ENCODE measurements around the gene SPSB1. TPM values are rescaled to one million over a fixed set of nuclear protein-coding genes. Genes with fewer than 3 reads are reported as not detected.

Gene SPSB1
- total RNA-seq, 4 donors from 2014 or later = 40.0 to 82.1 (median 52.6) TPM

DNA sequence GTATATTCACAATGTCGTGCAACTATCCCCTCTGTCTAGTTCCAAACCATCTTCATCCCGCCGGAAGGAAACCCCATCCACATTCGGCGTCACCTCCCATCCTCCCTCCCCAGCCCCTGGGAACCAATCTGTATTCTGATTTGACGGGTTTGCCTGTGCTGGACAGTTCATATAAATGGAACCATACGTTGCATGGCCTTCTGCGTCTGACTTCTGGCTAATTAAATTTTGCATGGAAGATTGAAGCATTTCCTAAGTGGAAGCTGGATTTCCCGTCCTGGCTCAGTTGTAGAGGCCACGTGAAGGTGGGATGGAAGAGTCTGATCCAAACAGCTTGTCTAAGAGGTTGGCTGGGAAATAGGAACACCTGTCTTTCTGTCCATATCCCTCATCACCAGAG is 14.6 kb downstream of the SPSB1 start:
- H3K4me1 ChIP-seq = peaks cover 13 to 33% (median 16%) of the 10 kb centered on the region in 4 donors
- WGBS, 2 donors (ENCODE audit: low coverage in 1 of 2) = 92% methylated on average over 10 of the region's 10 CpGs; no CpG with 5 or more reads in 1 of the 2 donors

DNA sequence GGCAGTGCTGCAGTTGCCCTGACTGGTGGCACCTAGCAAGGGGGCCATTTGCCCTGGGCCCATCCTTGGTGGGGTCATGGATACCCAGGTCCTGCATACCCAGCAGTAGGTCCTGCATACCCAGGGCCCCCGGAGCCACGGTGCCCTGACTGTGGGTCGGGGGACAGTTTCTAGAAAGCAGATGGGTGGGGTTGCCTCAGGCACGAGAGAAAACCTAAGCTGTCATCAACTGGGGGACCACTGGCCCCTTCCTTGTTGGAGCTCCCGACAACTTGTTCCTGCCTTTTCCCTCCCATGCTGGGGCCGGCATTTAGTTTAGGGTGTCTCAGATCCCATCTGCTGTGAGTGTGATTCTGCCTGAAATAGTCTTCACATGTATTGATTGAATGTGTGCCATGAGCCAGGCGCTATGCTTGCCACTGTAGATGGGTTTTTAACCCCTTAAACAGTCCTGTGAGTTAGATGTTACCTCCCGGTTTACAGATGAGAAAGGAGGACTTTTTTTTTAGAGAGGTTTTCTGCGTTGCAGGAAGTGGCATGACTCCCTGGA is 15.6 kb downstream of the SPSB1 start:
- H3K9me3 ChIP-seq = no peaks in the 10 kb centered on the region
- no peak for DNase-seq
- H3K36me3 ChIP-seq = no peaks in the 10 kb centered on the region
- WGBS, 2 donors (ENCODE audit: low coverage in 1 of 2) = 74% methylated on average over 7 of the region's 9 CpGs; no CpG with 5 or more reads in 1 of the 2 donors
- H3K27ac ChIP-seq = no peak overlapping the region
- intact Hi-C loops (cut with DNase I; ENCODE audit: low total_unique reads) = no loop called here
- no peak overlapping the region for H3K4me3 ChIP-seq
- in situ Hi-C loops (cut with MboI; ENCODE audit: low pct_ligation_motif_present in 1 of 4, low pct_unique_long_range_greater_than_20kb in 1 of 4, low sequenced_read_pairs in 3 of 4) = no loop called here
- TF ChIP-seq CTCF (IDR thresholded peaks at IDR 0.05) (no peak), EP300 (IDR thresholded peaks at IDR 0.05; ENCODE audit: low read depth) (no peak), POLR2A (IDR thresholded peaks at IDR 0.05) (no peak)
- H3K4me1 ChIP-seq = peaks cover 6 to 30% (median 8%) of the 10 kb centered on the region in 4 donors
- no peaks in the 10 kb centered on the region for H3K27me3 ChIP-seq

More for the DNA sequence above, 14.6 kb downstream of the SPSB1 start:
- H3K27me3 ChIP-seq = no peaks in the 10 kb centered on the region
- no peaks in the 10 kb centered on the region for H3K36me3 ChIP-seq
- H3K9me3 ChIP-seq = no peaks in the 10 kb centered on the region
- TF ChIP-seq POLR2A (IDR thresholded peaks at IDR 0.05) (no peak), POLR2AphosphoS5 (IDR thresholded peaks at IDR 0.05) (no peak), CTCF (IDR thresholded peaks at IDR 0.05) (no peak), EP300 (IDR thresholded peaks at IDR 0.05; ENCODE audit: low read depth) (no peak)
- no peak for DNase-seq
- H3K4me3 ChIP-seq = no peak overlapping the region
- intact Hi-C loops (cut with DNase I; ENCODE audit: low total_unique reads) = no loop called here
- in situ Hi-C loops (cut with MboI; ENCODE audit: low pct_ligation_motif_present in 1 of 4, low pct_unique_long_range_greater_than_20kb in 1 of 4, low sequenced_read_pairs in 3 of 4) = no loop called here
- H3K27ac ChIP-seq = no peak overlapping the region

DNA sequence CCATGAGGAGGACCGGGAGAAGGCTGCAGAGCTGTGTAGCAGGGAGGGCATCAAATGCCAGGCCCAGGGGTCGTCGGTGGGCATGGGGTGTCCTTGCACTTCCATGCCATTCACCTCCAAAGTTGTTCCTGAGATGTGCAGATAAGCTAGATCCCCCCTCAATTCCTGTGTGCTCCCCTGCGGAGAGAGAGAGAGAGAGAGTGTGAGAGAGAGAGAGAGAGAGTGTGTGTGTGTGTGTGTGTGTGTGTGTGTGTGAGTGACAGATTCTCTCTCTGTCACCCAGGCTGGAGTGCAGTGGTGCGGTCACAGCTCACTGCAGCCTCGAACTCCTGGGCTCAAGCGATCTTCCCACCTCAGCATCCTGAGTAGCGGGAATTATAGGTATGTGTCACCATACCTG is 16.4 kb downstream of the SPSB1 start:
- Histone ChIP-seq H3K9me3 (no peaks in the 10 kb centered on the region), H3K4me1 (peaks cover 0 to 29% (median 5%) of the 10 kb centered on the region in 4 donors), H3K36me3 (no peaks in the 10 kb centered on the region), H3K27me3 (no peaks in the 10 kb centered on the region), H3K27ac (no peak overlapping the region), H3K4me3 (no peak overlapping the region)
- 99% methylated on average over 8 of the region's 8 CpGs; no CpG with 5 or more reads in 1 of the 2 donors for WGBS, 2 donors (ENCODE audit: low coverage in 1 of 2)
- TF ChIP-seq POLR2AphosphoS5 (IDR thresholded peaks at IDR 0.05) (no peak), EP300 (IDR thresholded peaks at IDR 0.05; ENCODE audit: low read depth) (no peak)
- in situ Hi-C loops (cut with MboI; ENCODE audit: low pct_ligation_motif_present in 1 of 4, low pct_unique_long_range_greater_than_20kb in 1 of 4, low sequenced_read_pairs in 3 of 4) (no loop called here), intact Hi-C loops (cut with DNase I; ENCODE audit: low total_unique reads) (no loop called here)
- DNase-seq = no peak

DNA sequence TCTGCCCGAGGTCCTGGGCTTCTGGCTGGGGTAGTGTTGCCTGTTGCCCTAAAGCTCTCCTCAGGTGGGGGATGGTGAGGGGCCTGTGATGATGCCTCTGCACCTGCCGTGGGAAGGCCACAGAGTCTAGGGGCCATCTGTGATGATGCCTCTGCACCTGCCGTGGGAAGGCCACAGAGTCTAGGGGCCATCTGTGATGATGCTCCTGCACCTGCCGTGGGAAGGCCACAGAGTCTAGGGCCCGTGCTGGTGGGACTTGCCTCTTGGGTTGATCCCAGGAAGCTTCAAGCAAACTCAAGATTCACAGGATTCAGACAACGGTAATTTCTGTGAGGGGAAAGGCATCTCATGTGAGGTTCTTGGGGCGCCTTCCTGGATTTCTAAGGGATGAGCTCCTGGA is 17.3 kb downstream of the SPSB1 start:
- H3K9me3 ChIP-seq = no peaks in the 10 kb centered on the region
- no peaks in the 10 kb centered on the region for H3K27me3 ChIP-seq
- TF ChIP-seq CTCF (IDR thresholded peaks at IDR 0.05) = no peak
- TF ChIP-seq POLR2AphosphoS5 (IDR thresholded peaks at IDR 0.05) = no peak
- no peak for TF ChIP-seq POLR2A (IDR thresholded peaks at IDR 0.05)
- TF ChIP-seq EP300 (IDR thresholded peaks at IDR 0.05; ENCODE audit: low read depth) = no peak
- in situ Hi-C loops (cut with MboI; ENCODE audit: low pct_ligation_motif_present in 1 of 4, low pct_unique_long_range_greater_than_20kb in 1 of 4, low sequenced_read_pairs in 3 of 4) (no loop called here), intact Hi-C loops (cut with DNase I; ENCODE audit: low total_unique reads) (no loop called here)
- no peak overlapping the region for H3K4me3 ChIP-seq
- no peak for DNase-seq
- H3K4me1 ChIP-seq = peaks cover 0 to 29% (median 6%) of the 10 kb centered on the region in 4 donors
- H3K36me3 ChIP-seq = no peaks in the 10 kb centered on the region
- 81 to 100% methylated on average over 1 to 7 of the region's 7 CpGs for WGBS, 2 donors (ENCODE audit: low coverage in 1 of 2)
- H3K27ac ChIP-seq = no peak overlapping the region

DNA sequence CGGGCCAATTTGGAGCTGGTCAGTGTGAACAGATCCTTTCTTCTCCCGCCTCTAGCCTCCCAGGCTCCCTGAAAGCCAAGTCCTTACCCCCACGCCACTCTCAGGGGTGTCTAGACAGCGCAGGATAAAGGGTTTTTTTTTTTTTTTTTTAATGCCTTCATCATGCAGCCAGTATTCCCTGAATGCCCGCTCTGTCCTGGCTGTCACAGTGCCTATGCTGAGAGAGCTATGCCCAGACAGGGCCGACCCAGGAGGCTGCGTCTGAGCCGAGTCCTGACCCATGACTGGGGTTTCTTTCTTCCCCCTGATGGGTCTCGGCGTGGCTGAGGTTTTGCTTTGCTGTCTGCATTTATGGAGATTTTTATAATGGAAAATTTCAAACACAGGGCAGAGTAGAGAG is 18.3 kb downstream of the SPSB1 start:
- TF ChIP-seq POLR2AphosphoS5 (IDR thresholded peaks at IDR 0.05) = no peak
- no peak for TF ChIP-seq POLR2A (IDR thresholded peaks at IDR 0.05)
- no peak for TF ChIP-seq EP300 (IDR thresholded peaks at IDR 0.05; ENCODE audit: low read depth)
- TF ChIP-seq CTCF (IDR thresholded peaks at IDR 0.05) = no peak
- 83 to 87% methylated on average over 2 to 10 of the region's 10 CpGs for WGBS, 2 donors (ENCODE audit: low coverage in 1 of 2)
- H3K27me3 ChIP-seq = no peaks in the 10 kb centered on the region
- H3K4me1 ChIP-seq = peaks cover 0 to 31% (median 11%) of the 10 kb centered on the region in 4 donors
- intact Hi-C loops (cut with DNase I; ENCODE audit: low total_unique reads) (no loop called here), in situ Hi-C loops (cut with MboI; ENCODE audit: low pct_ligation_motif_present in 1 of 4, low pct_unique_long_range_greater_than_20kb in 1 of 4, low sequenced_read_pairs in 3 of 4) (no loop called here)
- peak overlapping the region in 3 of 4 donors; percentile 0 to 64 (median 13) for H3K27ac ChIP-seq
- H3K9me3 ChIP-seq = no peaks in the 10 kb centered on the region
- H3K4me3 ChIP-seq = no peak overlapping the region
- H3K36me3 ChIP-seq = no peaks in the 10 kb centered on the region
- no peak for DNase-seq
